Measurements from ENCODE around the gene MFSD1. TPM values are rescaled to one million over a fixed set of nuclear protein-coding genes. Genes with fewer than 3 reads are reported as not detected.
A peak's percentile ranks its signal among the peaks of the same experiment; 100 is the strongest.
"Not testable (repeated sequence)": the region's sequence is repeated elsewhere in the genome, so short reads cannot be mapped to it uniquely, and the experiment has no call there.

Gene MFSD1
- total and polyA plus RNA-seq, 7 experiments from 2014 or later, result 24.6 to 66.0 (median 41.1) TPM

DNA sequence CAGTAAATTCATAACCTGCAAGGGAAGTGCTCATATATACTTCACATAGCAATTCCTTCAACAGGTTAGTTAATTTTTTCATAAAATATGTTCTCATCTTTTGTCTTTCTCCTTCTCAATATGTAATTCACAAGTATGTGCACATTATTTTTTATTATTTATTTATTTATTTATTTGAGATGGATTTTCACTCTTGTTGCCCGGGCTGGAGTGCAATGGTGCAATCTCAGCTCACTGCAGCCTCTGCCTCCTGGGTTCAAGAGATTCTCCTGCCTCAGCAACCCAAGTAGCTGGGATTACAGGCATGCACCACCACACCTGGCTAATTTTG lies 10.3 kb upstream of the MFSD1 start:
- H3K36me3 Mint-ChIP-seq; H3K4me1 Mint-ChIP-seq; H3K4me3 ChIP-seq (ENCODE audit: low read length); H3K4me1 ChIP-seq (ENCODE audit: control insufficient read depth in 2 of 2, insufficient read depth in 2 of 2, low read length in 2 of 2); H3K27me3 ChIP-seq (ENCODE audit: control insufficient read depth in 2 of 2, insufficient read depth in 2 of 2, low read length in 2 of 2); H3K36me3 ChIP-seq (ENCODE audit: control insufficient read depth in 2 of 3, insufficient read depth in 3 of 3, low read length in 3 of 3); H3K27ac Mint-ChIP-seq; H3K9me3 Mint-ChIP-seq; H3K27ac ChIP-seq (ENCODE audit: low read depth, low read length); H3K9me3 ChIP-seq (ENCODE audit: control insufficient read depth in 2 of 3, low read length in 3 of 3); ATAC-seq; DNase-seq: not testable (repeated sequence)
- ChIA-PET CTCF (interaction anchor here (0.7 to 3.9 kb wide), 12 partner anchors 10 to 1962 kb away, joined by 3 to 42 read pairs (median 6); partner anchors contain the start of gene MFSD1), POLR2A (interaction anchor here (1.0 kb wide), 1 partner anchor 65 kb away, joined by 3 read pairs; no protein-coding TSS in a partner anchor)
- Mint-ChIP-seq H3K4me3 (peak overlapping the region in 4 of 10 donors; percentile 46 to 86 (median 63)), H3K27me3 (peaks cover 0 to 15% (median 0%) of the 10 kb centered on the region in 5 donors)
- intact Hi-C loops (cut with micrococcal nuclease), result loop anchor here (1.0 to 10.0 kb wide), 7 partner anchors 11 to 1177 kb away; partner anchors contain the start of genes GFM1 (in 1 of the 2), LXN (in 1 of the 2) and MFSD1 (in 1 of the 2)

DNA sequence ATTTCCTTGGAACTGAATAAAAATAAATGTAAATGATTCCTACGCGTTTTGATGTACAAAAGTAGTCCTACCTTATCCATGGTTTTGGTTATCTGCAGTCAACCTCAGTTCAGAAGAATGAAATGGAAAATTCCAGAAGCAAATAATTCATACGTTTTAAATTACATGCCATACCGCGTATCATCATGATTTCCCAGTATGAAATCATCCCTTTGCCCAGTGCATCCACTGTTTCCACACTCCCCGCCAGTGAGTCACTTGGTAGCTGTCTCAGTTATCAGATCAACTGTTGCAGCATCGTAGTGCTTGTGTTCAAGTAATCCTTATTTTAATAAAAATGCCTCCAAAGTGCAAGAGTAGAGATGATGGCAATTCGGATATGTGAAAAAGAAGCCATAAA lies 9.1 kb upstream of the MFSD1 start:
- Mint-ChIP-seq H3K27ac (no peak overlapping the region), H3K4me1 (peaks cover 3 to 8% (median 4%) of the 10 kb centered on the region in 7 donors), H3K9me3 (peaks cover 0 to 7% (median 0%) of the 10 kb centered on the region in 11 donors), H3K36me3 (no peaks in the 10 kb centered on the region), H3K4me3 (no peak overlapping the region), H3K27me3 (peaks cover 0 to 21% (median 0%) of the 10 kb centered on the region in 5 donors)
- H3K36me3 ChIP-seq (ENCODE audit: control insufficient read depth in 2 of 3, insufficient read depth in 3 of 3, low read length in 3 of 3), result no peaks in the 10 kb centered on the region
- DNase-seq (no peak), ATAC-seq (no peak)
- ChIA-PET POLR2A (no interaction called here), CTCF (interaction anchor here (2.3 to 3.9 kb wide), 3 partner anchors 8 to 133 kb away, joined by 8 to 36 read pairs (median 19); partner anchors contain the start of gene MFSD1)
- H3K27ac ChIP-seq (ENCODE audit: low read depth, low read length), result no peak overlapping the region
- no peaks in the 10 kb centered on the region for H3K27me3 ChIP-seq (ENCODE audit: control insufficient read depth in 2 of 2, insufficient read depth in 2 of 2, low read length in 2 of 2)
- no peak overlapping the region for H3K4me3 ChIP-seq (ENCODE audit: low read length)
- H3K4me1 ChIP-seq (ENCODE audit: control insufficient read depth in 2 of 2, insufficient read depth in 2 of 2, low read length in 2 of 2), result no peaks in the 10 kb centered on the region
- no peaks in the 10 kb centered on the region for H3K9me3 ChIP-seq (ENCODE audit: control insufficient read depth in 2 of 3, low read length in 3 of 3)
- intact Hi-C loops (cut with micrococcal nuclease), result loop anchor here in 1 of 2 donors (5.0 to 10.0 kb wide), 2 partner anchors 150 to 1178 kb away; partner anchors contain the start of gene GFM1

DNA sequence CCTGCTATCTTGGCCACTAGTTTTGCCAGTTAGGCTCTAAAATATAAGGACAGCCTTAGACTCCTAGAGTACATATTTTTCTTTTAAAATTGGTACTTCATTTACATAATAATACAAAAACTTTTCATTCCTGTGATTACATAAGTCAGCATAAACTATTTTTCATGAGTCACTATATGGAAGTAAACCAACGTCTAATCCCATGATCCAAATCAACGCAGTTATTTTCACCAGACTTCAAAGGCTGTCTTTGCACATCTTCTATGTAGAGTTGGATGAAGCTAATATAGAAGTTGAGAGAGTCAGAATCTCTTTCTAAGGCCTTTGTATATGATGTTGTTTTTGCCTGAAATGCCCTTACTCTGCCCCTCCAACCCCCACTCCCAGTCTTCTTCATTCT lies 7.6 kb upstream of the MFSD1 start:
- no peaks in the 10 kb centered on the region for H3K36me3 ChIP-seq (ENCODE audit: control insufficient read depth in 2 of 3, insufficient read depth in 3 of 3, low read length in 3 of 3)
- H3K36me3 Mint-ChIP-seq, result no peaks in the 10 kb centered on the region
- CTCF ChIA-PET, result interaction anchor here (1.2 to 2.3 kb wide), 2 partner anchors 67 to 150 kb away, joined by 4 to 8 read pairs; partner anchors contain the start of gene GFM1

GRCh38 chr3:158794936-158795518 lies 6.8 kb upstream of the MFSD1 start:
- H3K4me1 ChIP-seq (ENCODE audit: control insufficient read depth in 2 of 2, insufficient read depth in 2 of 2, low read length in 2 of 2), result no peaks in the 10 kb centered on the region
- Mint-ChIP-seq H3K36me3 (no peaks in the 10 kb centered on the region), H3K27ac (no peak overlapping the region), H3K27me3 (peaks cover 0 to 28% (median 0%) of the 10 kb centered on the region in 5 donors), H3K4me1 (peaks cover 3 to 8% (median 4%) of the 10 kb centered on the region in 7 donors), H3K4me3 (no peak overlapping the region), H3K9me3 (peaks cover 0 to 7% (median 0%) of the 10 kb centered on the region in 11 donors)
- ChIA-PET POLR2A (interaction anchor here (1.1 kb wide), 2 partner anchors 72 to 130 kb away, joined by 3 to 4 read pairs; no protein-coding TSS in a partner anchor), CTCF (interaction anchor here (0.7 to 2.3 kb wide), 3 partner anchors 15 to 150 kb away, joined by 3 to 8 read pairs (median 4); partner anchors contain the start of gene GFM1)
- H3K9me3 ChIP-seq (ENCODE audit: control insufficient read depth in 2 of 3, low read length in 3 of 3), result no peaks in the 10 kb centered on the region
- intact Hi-C loops (cut with micrococcal nuclease), result loop anchor here (1.0 to 10.0 kb wide), 5 partner anchors 7 to 1180 kb away; partner anchors contain the start of genes GFM1 (in 1 of the 2) and MFSD1 (in 1 of the 2)
- DNase-seq, result peak in 2 of 9 donors; percentile 8 to 9
- no peak overlapping the region for H3K4me3 ChIP-seq (ENCODE audit: low read length)
- no peaks in the 10 kb centered on the region for H3K36me3 ChIP-seq (ENCODE audit: control insufficient read depth in 2 of 3, insufficient read depth in 3 of 3, low read length in 3 of 3)
- no peak overlapping the region for H3K27ac ChIP-seq (ENCODE audit: low read depth, low read length)
- no peaks in the 10 kb centered on the region for H3K27me3 ChIP-seq (ENCODE audit: control insufficient read depth in 2 of 2, insufficient read depth in 2 of 2, low read length in 2 of 2)
- ATAC-seq, result peak; percentile 67

More for the DNA sequence above, 7.6 kb upstream of the MFSD1 start:
- Mint-ChIP-seq H3K4me3 (no peak overlapping the region), H3K27ac (no peak overlapping the region), H3K9me3 (peaks cover 0 to 7% (median 0%) of the 10 kb centered on the region in 11 donors), H3K4me1 (peaks cover 3 to 8% (median 4%) of the 10 kb centered on the region in 7 donors), H3K27me3 (peaks cover 0 to 28% (median 0%) of the 10 kb centered on the region in 5 donors)
- no peak overlapping the region for H3K27ac ChIP-seq (ENCODE audit: low read depth, low read length)
- POLR2A ChIA-PET, result no interaction called here
- H3K4me1 ChIP-seq (ENCODE audit: control insufficient read depth in 2 of 2, insufficient read depth in 2 of 2, low read length in 2 of 2), result no peaks in the 10 kb centered on the region
- ATAC-seq, result no peak
- H3K9me3 ChIP-seq (ENCODE audit: control insufficient read depth in 2 of 3, low read length in 3 of 3), result no peaks in the 10 kb centered on the region
- no peaks in the 10 kb centered on the region for H3K27me3 ChIP-seq (ENCODE audit: control insufficient read depth in 2 of 2, insufficient read depth in 2 of 2, low read length in 2 of 2)
- no peak for DNase-seq
- no peak overlapping the region for H3K4me3 ChIP-seq (ENCODE audit: low read length)
- intact Hi-C loops (cut with micrococcal nuclease), result loop anchor here (1.0 to 10.0 kb wide), 4 partner anchors 8 to 1179 kb away; partner anchors contain the start of genes GFM1 (in 1 of the 2) and MFSD1 (in 1 of the 2)

DNA sequence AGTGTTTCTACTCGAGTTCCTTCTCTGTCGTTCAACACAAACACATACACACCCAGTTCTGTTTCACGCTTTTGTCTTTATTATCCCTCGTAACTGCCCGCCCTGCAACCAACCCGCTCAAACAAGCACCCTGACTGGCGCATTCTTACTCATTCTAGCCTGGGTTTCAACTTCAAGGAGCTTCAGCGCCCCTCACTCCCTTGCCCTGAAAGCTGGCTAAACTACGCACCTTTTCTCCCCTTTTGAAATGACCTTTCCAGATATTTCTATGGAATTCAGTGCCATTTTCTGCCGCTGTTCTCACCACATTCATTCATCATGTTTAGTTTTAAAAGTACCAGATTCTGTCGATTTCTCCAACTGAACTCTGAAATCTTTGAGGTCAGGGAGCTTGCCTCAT lies 653 bp upstream of the MFSD1 start:
- H3K27ac ChIP-seq (ENCODE audit: low read depth, low read length), result peak overlapping the region; percentile 76
- H3K27me3 Mint-ChIP-seq, result peaks cover 0 to 29% (median 0%) of the 10 kb centered on the region in 5 donors
- DNase-seq (peak in 2 of 9 donors; percentile 7 to 13), ATAC-seq (no peak)
- H3K9me3 ChIP-seq (ENCODE audit: control insufficient read depth in 2 of 3, low read length in 3 of 3), result no peaks in the 10 kb centered on the region
- no peaks in the 10 kb centered on the region for H3K27me3 ChIP-seq (ENCODE audit: control insufficient read depth in 2 of 2, insufficient read depth in 2 of 2, low read length in 2 of 2)
- peaks cover 24 to 49% (median 42%) of the 10 kb centered on the region in 7 donors for H3K4me1 Mint-ChIP-seq
- H3K4me3 Mint-ChIP-seq, result peak overlapping the region; percentile 84 to 93 (median 90)
- no peaks in the 10 kb centered on the region for H3K9me3 Mint-ChIP-seq
- intact Hi-C loops (cut with micrococcal nuclease), result loop anchor here (1.0 to 10.0 kb wide), 8 partner anchors 8 to 1954 kb away; partner anchors contain the start of genes IFT80 (in 2 of the 2), SMC4 (in 2 of the 2), CCNL1 (in 1 of the 2) and PPM1L (in 1 of the 2)
- H3K4me1 ChIP-seq (ENCODE audit: control insufficient read depth in 2 of 2, insufficient read depth in 2 of 2, low read length in 2 of 2), result peaks cover 9 to 11% of the 10 kb centered on the region in 2 donors
- peak overlapping the region; percentile 58 to 98 (median 91) for H3K27ac Mint-ChIP-seq
- peak overlapping the region; percentile 88 for H3K4me3 ChIP-seq (ENCODE audit: low read length)
- POLR2A ChIA-PET, result interaction anchor here (0.5 to 1.8 kb wide), 5 partner anchors 8 to 1601 kb away, joined by 3 to 17 read pairs (median 4); partner anchors contain the start of gene GFM1
- CTCF ChIA-PET, result interaction anchor here (0.8 to 2.3 kb wide), 5 partner anchors 9 to 156 kb away, joined by 3 to 19 read pairs (median 4); partner anchors contain the start of gene GFM1
- H3K36me3 ChIP-seq (ENCODE audit: control insufficient read depth in 2 of 3, insufficient read depth in 3 of 3, low read length in 3 of 3), result peaks cover 0 to 3% (median 0%) of the 10 kb centered on the region in 3 experiments
- peaks cover 0 to 12% (median 10%) of the 10 kb centered on the region in 5 donors for H3K36me3 Mint-ChIP-seq
